HG02678 (cell line): Measurements from ENCODE around the gene ARL4D.
"Not testable (repeated sequence)": the region's sequence is repeated elsewhere in the genome, so short reads cannot be mapped to it uniquely, and the experiment has no call there.

Source experiments
- ATAC-seq: cut with Tn5 transposase; IDR thresholded peaks from one replicate; pipeline ENCODE4 v1.9.1; 2021; ENCODE audit warnings: mild to moderate bottlenecking, moderate library complexity; ENCODE audit not compliant: unreplicated experiment

Gene ARL4D

DNA sequence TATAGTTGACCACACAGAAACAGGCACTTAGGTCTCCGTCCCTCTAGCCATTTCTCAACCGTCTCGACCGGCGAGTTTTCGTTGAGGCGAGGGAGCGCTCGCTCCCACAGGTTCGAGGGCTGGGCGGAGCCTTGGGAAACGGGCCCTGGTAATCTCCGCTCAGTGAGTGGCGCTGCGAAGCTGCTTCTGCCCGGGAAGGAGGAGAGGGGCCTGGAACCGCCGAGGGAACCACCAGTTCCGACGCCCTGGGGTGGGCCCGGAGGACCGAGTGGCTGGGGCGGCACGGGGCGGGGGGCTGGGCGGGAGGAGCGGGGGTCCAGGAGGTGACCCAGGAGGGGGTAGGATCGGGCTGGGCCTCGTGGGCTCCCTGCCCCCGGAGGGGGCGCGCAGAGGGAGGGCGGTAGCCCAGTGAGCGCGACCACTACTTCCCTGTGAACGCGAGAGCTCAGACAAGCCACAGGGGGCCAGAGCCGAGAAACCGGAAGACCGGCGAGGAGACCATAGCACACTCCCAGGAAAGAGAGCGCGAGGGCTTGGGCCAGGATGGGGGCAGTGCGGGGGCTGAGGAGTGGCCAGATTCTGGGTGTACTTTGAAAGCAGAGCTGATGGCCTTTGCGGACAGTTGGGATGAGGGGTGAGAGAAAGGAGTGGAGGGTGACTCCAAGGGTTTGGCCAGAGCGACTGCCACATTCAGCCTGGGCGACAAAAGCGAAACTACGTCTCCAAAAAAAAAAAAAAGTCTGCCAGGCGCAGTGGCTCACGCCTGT, 29.9 kb upstream of the ARL4D start:
- ATAC-seq, result no peak

DNA sequence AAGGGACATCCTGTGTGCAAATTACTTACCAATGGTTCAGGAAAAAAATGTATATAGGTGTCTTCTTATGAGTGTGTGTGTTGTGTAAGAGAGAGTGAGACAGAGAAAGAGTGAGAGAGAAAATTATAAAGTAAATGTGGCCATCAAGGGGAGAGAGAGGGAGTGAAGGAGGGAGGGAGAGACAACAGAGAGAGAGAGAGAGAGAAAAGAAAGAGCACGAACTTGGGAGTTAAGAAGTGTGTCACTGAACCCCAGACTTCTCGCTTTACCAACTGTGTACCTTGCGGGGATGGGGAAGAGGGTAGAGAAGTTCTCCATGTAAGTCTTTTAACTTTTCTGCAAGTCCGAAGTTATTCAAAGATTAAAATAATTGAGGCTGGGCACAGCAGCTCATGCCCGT, 28.8 kb upstream of the ARL4D start:
- no peak for ATAC-seq

DNA sequence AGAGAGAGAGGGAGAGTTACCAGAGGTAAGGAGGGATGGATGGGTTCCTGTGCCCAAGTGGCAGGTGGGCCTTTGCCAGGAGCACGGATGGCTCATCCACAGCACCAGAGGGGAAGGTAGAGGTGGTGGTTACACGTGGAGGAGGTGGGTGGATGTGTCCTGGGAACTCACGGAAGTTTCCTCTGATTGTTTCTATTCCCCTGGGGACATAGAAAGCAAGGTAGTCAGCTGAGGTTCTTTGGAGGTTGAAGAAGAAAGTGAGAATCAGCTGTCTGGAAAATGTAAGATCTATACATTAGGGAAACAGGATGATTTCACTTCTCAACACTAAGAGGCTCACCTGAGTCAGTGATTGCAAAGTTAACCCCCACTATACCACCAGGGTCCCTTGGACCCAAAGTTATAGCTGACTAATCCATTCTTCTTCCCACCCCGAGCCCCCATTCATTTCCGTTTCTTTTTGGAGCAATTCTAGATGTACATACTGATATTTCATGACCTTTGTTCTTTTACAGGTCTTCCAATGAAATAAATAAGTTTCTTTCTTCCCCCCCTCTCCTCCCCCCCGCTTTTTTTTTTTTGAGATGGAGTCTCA, 27.5 kb upstream of the ARL4D start:
- ATAC-seq, result no peak

DNA sequence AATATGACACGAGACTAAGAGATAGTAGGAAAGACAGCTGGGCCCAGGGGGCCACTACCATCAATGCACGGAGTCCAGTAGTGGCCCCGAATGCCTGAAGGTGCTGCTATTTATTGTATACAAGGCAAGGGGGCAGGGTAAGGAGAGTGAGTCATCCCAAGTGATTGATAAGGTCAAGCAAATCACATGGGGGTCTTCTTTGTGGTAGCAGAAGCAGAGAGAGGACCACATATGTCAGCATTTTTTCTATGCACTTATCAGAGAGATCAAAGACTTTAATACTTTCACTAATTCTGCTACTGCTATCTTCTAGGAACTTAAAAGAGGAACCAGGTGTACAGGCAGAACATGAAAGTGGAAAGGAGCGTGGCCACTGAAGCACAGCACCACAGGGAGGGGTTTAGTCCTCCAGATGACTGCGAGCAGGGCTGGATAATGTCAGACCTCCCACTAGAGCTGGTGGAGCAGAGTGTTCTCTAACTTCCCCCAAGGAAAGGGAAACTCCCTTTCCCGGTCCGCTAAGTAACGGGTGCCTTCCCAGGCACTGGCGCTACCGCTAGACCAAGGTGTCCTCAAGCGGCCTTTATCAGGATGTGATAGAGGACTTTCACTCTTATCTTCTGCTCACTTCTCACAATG, 26.4 kb upstream of the ARL4D start:
- ATAC-seq, result peak; percentile 41

DNA sequence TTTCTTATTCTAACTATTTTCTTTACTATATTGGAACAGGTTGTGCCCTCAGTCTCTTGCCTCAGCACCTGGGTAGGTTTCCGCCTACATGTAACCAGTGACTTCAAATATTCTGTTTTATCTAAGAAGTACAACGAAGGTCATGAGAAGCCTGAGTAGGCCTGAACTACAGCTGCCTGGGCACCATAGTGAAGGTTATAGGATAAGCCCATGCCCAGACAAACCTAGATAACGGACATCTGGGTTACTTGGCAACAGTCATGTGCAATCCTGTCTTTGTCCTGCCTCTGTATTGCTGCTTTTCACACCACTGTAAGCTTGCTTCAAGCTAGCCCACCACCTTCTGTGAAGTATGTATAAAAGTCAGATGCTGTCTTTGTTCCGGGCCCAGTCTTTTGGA, 25.4 kb upstream of the ARL4D start:
- ATAC-seq, result no peak

DNA sequence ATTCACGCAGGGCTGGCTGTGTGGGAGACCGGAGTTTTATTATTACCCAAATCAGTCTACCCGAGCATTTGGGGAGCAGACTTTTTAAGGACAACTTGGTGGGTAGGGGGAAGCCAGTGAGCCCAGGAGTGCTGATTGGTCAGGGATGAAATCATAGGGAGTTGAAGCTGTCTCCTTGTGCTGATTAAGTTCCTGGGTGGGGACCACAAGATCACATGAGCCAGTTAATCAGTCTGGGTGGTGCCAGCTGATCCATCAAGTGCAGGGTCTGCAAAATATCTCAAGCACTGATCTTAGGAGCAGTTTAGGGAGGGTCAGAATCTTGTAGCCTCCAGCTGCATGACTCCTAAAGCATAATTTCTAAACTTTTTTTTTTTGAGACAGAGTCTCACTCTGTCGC, 22.9 kb upstream of the ARL4D start:
- not testable (repeated sequence) for ATAC-seq

DNA sequence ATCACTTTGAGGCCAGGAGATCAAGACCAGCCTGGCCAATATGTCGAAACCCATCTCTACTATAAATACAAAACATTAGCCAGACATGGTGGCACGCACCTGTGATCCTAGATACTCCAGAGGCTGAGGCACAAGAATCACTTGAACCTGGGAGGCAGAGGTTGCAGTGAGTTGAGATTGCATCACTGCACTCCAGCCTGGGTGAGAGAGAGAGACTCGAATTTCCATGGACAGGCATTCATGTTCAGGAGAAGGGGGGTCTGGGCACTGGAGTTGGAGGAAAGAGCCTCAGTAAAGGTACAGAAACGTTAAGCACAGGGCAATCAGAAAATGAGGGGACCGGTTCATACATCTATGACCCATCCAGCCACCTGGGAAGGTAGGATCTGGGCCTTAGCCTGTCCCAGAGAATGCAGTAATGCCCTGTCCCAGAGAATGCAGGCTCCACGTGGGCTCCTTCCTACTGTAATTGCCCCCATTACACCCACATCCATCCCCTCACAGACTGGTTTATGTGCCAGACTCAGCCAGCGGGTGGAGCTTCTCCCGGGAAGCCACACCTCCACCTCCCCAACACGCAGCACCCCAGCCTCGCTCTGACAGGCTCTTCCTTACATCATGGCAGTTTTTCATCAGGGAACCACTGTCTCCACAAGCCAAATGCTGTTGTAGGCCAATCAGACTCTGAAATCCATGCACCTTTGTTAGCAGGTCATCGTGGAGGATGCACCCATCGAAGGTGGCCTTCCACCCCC, 21.6 kb upstream of the ARL4D start:
- ATAC-seq, result no peak

DNA sequence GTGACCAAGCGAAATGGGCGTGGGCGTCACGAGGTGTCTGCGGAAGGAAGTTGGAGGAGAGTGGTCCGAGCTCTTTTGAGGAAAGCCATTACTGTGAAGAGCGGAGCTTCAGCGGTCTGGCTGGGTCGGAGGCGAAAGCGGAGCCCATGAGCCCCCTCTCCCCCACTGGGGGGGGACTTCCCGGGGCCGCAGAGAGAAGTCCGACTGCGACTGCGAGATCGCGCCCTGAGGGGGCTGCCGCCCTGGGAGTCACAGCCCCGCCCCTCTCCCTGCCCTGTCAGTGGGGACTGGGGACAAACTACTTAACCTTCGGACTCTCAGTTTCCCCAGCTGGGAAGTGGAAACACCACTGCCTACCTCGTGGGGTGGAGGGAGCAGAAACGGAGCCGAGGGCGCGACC, 20.0 kb upstream of the ARL4D start:
- no peak for ATAC-seq

DNA sequence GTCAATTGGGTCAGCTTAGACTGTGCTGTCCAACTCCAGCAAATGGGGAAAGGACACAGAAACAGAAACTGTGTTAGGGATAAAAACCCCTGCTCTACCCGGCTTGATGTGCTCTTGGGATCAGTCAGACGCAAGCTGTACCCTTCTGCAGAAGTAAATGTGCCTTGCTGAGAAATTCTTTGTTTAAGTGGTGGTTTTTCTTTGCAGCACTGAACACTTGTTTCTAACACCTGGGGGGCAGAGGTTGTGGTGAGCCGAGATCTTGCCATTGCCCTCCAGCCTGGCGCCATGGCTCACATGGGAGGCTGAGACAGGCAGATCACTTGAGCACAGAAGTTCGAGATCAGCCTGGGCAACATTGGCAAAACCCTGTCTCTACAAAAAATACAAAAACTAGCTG, 18.5 kb upstream of the ARL4D start:
- ATAC-seq, result no peak

DNA sequence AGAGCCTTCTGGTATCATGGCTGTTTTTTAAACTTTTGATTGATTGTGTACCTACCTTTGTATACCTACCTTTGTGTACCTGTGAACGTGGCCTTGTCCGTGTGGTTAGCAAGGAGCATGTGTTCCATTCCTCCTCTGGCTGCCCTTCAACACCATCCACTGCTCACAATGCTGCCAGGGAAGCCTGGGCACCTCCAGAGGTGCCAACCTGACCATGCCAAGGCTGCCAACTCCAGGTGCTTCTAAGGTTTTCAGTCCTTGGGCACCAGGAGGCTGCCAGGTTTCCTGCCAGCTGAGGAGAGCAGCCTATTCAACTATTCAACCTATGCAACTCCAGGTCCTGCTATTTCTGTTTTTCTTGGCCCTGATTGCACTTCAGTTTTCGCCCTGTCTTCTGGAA, 17.6 kb upstream of the ARL4D start:
- no peak for ATAC-seq

DNA sequence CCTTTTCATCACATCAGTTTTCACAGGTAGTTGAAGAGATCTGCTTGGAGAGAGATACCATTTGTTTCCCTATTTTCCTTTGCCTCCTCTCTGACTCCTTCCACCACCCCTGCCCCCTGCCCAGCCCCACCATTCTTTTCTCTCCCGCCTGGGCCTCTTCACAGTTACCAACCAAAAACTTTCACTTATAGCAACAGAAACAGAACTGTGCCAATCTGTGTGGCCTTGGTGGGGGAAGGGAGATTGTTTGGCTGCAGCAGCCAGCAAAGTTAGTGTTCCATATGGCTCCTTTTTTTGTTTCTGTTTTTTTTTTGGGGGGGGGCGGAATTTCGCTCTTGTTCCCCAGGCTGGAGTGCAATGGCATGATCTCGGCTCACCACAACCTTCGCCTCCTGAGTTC, 17.2 kb upstream of the ARL4D start:
- no peak for ATAC-seq

DNA sequence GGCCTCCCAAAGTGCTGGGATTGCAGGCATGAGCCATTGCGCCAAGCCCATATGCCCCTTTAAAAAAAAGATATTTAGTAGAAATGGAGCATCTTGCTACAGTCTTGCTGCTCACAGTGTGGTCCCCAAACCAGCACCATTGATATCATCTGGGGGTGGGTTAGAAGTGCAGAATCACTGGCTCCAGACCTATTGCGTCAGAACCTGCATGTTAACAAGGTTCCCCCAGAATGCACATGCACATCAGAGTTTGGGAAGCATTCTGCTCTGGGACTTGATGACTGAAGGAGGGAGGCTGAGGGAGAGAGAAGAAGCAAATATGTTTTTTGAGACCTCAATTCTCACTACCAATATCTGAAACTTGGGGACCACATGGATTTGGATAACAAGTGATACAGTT, 16.0 kb upstream of the ARL4D start:
- ATAC-seq, result no peak

DNA sequence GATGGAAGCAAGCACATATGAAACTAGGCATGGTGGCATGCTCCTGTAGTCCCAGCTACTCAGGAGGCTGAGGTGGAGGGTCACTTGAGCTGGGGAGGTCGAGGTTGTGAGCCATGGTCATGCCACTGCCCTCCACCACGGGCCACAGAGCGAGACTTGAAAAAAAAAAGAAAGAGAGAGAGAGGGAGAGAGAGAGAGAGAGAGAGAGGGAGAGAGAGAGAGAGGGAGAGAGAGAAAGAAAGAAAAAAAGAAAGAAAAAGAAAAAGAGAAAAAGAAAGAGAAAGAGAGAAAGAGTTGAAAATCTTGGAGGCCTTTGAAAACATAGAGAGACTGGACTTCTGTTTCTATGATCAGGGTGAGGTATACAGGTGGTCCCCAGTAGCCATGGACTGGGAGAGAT, 15.4 kb upstream of the ARL4D start:
- no peak for ATAC-seq

DNA sequence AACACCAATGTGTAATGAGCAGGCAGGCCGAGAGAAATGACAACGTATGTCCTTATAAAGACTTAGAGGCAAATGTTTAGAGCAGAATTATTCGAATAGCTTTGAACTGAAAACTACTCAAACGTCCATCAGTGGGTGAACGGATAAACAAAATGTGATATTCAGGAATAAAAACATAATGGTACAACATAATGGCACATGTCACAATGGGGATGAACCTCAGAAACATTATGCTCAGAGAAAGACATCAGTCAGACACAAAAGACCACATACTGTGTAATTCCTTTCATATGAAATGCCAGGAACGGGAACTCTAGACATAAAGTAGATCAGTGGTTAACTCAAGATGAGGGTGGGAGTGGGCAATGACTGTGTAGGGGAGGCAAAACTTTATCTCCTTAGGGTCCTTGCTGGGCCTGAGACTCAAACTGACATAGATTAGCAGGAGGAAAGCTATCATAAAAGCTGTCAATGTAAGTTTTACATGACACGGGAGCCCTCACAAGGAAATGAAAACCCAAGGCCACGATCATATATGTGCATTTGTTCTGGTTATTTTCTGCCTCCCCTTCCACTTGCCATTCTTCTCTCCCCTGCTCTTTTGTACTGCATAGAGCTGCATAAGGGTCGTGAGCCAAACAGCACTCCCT, 14.8 kb upstream of the ARL4D start:
- no peak for ATAC-seq

DNA sequence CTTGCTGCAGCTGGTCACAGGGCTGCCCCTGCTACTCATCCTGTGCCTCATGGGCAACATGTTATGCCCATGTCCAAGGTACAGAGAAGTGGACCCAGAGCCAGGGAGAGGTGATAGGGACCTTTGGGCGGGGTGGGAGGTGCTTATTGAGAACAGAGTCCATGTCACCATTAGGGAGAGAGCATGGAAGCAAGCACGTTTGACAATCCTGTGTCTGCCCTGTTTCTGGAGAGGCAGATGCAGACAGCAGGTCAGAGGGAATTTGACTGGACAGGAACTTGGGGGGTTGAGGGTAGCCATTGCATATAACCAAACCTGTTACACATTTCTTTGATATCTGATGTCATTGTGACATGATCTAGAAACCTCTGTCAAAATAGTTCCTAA, 14.3 kb upstream of the ARL4D start:
- no peak for ATAC-seq

DNA sequence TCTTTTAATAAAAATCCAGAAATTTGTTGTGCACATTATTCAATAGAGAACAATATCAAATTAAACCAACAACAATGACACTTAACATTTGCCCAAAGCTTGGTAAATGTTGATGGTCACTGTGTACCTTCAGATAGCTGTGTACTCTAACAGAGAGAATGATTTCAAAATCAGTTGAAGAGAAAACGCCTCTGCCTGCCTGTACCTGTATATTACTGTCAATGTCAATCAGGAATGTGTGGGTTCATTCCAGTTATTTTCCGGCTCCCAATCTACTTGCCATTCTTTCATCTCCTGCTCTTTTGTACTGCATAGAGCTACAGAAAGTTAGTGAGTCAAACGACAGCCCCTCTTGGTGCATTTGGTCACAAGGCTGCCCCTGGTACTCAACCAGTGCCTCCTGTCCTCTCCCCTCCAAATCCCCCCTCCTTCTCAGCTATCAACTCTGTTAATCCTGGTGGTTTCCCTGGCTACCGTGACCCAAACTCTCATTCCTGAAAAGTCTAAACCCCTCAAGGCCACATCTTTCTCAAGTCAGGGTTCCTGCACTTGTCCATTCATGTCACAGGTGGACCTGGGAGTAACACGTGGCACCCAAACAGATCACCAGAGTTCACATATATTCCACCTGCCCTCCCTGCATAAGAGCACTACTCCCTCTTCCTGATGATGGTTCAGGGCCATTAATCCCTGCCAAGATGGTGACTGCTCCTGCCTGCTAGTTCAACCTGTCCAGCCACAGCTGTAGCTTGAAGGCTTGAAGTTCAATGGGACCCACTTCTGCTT, 13.6 kb upstream of the ARL4D start:
- ATAC-seq, result no peak

DNA sequence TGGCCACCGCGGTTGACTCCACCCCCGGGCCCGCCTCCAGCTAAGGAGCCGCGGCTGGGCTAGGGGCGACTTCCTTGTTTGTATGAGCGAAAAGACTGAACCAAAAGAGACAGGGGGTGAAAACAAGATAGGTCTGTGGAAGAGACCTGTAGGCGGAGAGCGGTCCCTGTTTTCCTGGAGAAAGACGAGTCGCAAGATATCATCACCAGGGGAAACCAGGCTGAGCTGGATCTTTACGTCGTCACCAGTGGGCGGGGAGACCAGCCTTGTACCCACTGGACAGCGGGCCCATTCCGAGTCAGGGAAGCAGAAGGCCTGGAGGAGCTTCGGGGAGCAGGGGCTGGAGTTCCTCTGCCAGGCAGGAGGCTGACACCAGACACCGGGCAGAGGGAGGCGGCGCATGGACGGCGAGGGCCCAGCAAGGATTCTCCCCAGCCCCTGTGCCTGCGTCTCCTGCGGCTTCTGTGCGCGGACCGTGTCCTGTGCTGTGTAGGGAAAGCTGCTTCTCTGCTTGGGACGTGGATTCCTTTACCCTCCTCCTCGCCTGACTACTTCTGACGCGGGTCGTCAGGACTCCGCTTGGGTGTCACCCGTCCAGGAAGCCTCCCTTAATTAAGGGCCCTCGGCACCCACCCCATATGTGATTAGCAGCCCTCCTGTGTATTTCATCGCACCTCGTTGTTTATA, 10.3 kb upstream of the ARL4D start:
- ATAC-seq, result peak; percentile 81

DNA sequence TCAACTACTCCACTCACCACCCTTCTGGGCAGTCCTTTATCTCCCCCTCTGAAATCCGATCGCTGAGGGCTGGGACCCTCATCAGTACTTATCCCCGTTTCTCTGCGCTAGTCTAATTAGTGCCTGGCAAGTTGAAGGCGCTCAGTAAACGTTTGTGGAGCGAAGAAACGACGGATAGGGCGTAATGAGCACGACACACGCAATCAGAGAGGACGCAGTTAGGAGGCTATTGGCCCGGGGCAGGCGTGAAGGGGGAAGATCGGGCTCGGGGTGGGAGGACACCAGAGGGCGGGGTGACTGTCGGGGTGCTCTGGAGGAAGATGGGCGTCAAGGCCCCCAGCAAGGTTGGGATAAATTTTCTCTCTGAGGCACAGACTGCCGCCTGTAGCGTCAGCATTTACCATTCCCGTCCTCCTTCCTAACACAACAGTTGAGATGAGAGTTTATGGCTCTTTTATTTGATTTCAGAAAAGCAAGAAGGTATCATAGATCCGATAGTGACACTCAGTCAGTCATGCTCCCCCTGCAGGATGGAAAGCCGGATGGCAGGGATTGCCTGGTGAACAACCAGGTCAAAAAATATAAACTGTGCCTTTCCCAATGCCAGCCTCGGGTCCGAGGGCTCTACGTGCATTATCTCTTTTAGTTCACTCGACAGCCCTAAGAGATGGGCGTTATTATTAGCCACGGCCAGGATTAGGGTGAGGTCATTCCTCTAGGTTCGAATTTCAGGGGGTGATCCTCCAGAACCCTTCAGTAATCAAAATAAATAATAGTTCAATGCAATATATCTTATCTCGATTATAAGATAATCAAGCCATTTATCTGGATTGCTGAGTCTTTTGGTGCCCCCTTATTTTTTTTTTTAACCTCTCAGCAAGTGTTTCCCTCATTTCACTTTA, 9.5 kb upstream of the ARL4D start:
- ATAC-seq, result peak; percentile 48

DNA sequence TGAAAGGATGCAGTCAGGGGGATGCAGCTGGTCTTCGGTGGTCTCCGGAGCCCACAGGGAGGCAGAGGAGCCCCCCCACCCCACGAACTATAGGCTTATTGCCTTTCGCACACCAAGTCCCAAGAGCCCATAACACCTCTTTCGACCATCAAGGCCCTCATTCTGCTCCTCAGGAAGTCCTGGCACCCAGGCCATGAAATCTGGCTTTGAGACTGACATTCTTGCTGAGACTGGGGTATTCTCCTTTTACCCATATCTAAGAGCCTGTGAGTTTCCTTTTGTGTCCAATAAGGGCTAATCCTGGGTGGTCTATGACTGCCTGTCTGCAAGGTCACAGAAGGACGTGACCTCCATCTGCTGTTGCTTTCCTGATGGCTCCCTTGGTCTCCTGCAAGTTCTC, 6.4 kb upstream of the ARL4D start:
- no peak for ATAC-seq
